Coronary artery (tissue), 2 donors: ENCODE measurements around the gene CNGA3.

Experiments
- DNase-seq: peaks from one replicate; pipeline ENCODE4 v3.0.0-alpha.2; 2017; ENCODE audit warnings: low spot score
- H3K27ac ChIP-seq, 2 donors: fragments of 200-600 bp; sonication (generic); one replicate each; pipeline ENCODE4 v1.5.1; 2016 to 2019
- H3K4me3 ChIP-seq: fragments of 200-600 bp; sonication (generic); 2 replicates; pipeline ENCODE4 v1.5.1; 2016; ENCODE audit warnings: mild to moderate bottlenecking, moderate library complexity
- CTCF ChIP-seq: fragments of 200-600 bp; sonication (generic); IDR thresholded peaks from one replicate; pipeline ENCODE4 v1.5.1; 2019; ENCODE audit warnings: antibody characterized with exemption

The CNGA3 gene

DNA sequence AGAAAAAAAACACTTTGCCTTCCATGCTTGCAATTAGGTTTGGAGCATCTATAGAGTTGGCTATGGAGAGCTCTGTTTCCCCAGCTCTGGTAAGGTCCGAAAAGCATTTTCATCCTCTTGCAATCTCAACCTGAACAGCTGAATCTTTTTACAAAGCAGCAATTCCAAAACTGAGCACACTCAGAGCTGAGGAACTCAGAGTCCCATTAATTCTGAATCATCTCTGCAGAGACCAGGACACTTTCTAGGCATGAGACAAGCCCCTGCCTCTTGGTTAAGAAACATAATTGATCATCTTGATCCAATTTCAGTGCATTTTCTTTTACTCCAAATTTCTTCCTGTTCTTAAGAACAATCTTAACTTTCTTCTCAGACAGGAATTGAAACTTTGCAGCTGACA is 4.2 kb downstream of the CNGA3 start:
- no peak for DNase-seq
- Histone ChIP-seq H3K27ac (no peak overlapping the region), H3K4me3 (no peak overlapping the region)
- TF ChIP-seq CTCF: no peak

GRCh38 chr2:98355881-98356280 is 9.6 kb downstream of the CNGA3 start:
- Histone ChIP-seq H3K27ac (no peak overlapping the region), H3K4me3 (no peak overlapping the region)
- no peak for TF ChIP-seq CTCF
- no peak for DNase-seq

GRCh38 chr2:98356729-98357128 is 10.5 kb downstream of the CNGA3 start:
- no peak overlapping the region for H3K27ac ChIP-seq
- no peak for DNase-seq
- H3K4me3 ChIP-seq: no peak overlapping the region
- TF ChIP-seq CTCF: no peak

DNA sequence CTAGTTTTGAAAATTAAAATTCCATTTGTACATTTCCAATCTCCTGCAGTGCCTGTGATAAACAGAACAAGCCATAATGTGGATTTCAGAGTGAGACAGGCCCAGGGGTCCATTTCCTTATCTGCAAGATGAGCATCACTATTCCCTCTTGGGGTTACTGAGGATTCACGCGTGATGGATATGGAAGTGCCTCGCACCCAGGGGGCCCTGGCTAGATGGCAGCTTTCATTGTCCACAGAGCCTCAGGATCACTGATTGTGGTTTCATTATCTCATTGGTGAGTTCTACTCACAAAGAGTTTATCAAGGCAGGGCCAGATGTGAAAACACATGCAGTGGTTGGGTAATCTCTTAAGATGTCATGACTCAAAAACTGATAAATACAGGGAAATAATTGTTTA is 11.6 kb downstream of the CNGA3 start:
- no peak overlapping the region for H3K27ac ChIP-seq
- DNase-seq: no peak
- H3K4me3 ChIP-seq: no peak overlapping the region
- TF ChIP-seq CTCF: no peak

GRCh38 chr2:98359986-98360385 is 13.7 kb downstream of the CNGA3 start:
- DNase-seq: no peak
- Histone ChIP-seq H3K4me3 (no peak overlapping the region), H3K27ac (no peak overlapping the region)
- TF ChIP-seq CTCF: no peak

- TF ChIP-seq CTCF: no peak
- H3K27ac ChIP-seq: no peak overlapping the region
- no peak for DNase-seq
- H3K4me3 ChIP-seq: no peak overlapping the region
Observed at GRCh38 chr2:98367721-98368120, 21.5 kb downstream of the CNGA3 start.

- no peak for DNase-seq
- no peak overlapping the region for H3K27ac ChIP-seq
- TF ChIP-seq CTCF: no peak
- H3K4me3 ChIP-seq: no peak overlapping the region
Observed at GRCh38 chr2:98369710-98370239, 23.5 kb downstream of the CNGA3 start.
